ENCODE data around the gene RPL12.
"Not testable (repeated sequence)": the region's sequence is repeated elsewhere in the genome, so short reads cannot be mapped to it uniquely, and the experiment has no call there.

RPL12 gene

DNA sequence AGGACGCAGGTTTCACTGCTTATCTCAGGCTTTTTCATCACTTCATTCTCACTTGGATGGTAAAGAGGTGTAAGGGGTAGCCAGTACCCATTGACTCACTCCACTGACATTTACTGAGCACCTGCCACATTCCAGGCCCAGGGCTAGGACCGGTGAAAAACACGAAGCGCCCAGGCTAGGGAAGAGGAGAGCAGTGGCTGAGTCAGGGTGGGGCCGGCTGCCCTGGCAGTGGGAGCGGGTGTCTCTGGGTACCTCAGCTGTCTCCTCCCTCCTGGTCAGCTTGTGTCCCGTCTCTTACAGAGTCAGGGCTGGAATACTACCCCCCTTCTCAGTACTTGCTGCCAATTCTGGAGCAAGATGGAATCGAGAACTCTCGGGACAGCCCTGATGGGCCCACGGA lies 22.3 kb upstream of the RPL12 start:
- Histone ChIP-seq H3K4me3 (ENCODE audit: low read depth in 1 of 2, low read length in 2 of 2) (no peak overlapping the region), H3K4me1 (ENCODE audit: insufficient read depth, low read length) (no peaks in the 10 kb centered on the region), H3K9ac (ENCODE audit: low read depth, low read length) (no peak overlapping the region), H3K79me2 (ENCODE audit: insufficient read depth, low read length) (no peaks in the 10 kb centered on the region), H4K20me1 (ENCODE audit: insufficient read depth, low read length) (no peaks in the 10 kb centered on the region), H3K36me3 (ENCODE audit: insufficient read depth, low read length) (peaks cover 8% of the 10 kb centered on the region), H2AFZ (ENCODE audit: low read depth, low read length) (no peak overlapping the region), H3K27ac (ENCODE audit: low read length) (no peak overlapping the region), H3K9me3 (ENCODE audit: insufficient read depth, low read length, severe bottlenecking) (no peaks in the 10 kb centered on the region), H3K4me2 (ENCODE audit: insufficient read depth, low read length) (no peak overlapping the region), H3K27me3 (ENCODE audit: insufficient read depth, low read length, poor library complexity) (no peaks in the 10 kb centered on the region)
- no peak for ATAC-seq (ENCODE audit: insufficient read depth, low read depth)
- no peak for DNase-seq
- TF ChIP-seq EZH2 (IDR thresholded peaks at IDR 0.05; ENCODE audit: borderline replicate concordance, low read depth, low read length, severe bottlenecking) (no peak), CTCF (IDR thresholded peaks at IDR 0.05; ENCODE audit: borderline replicate concordance, extremely low read depth, low read length, poor library complexity, severe bottlenecking) (no peak)

GRCh38 chr9:127470662-127471061 lies 19.5 kb upstream of the RPL12 start:
- H3K4me2 ChIP-seq (ENCODE audit: insufficient read depth, low read length): no peak overlapping the region
- no peak overlapping the region for H2AFZ ChIP-seq (ENCODE audit: low read depth, low read length)
- H3K27me3 ChIP-seq (ENCODE audit: insufficient read depth, low read length, poor library complexity): no peaks in the 10 kb centered on the region
- no peaks in the 10 kb centered on the region for H3K4me1 ChIP-seq (ENCODE audit: insufficient read depth, low read length)
- ATAC-seq (ENCODE audit: insufficient read depth, low read depth) (no peak), DNase-seq (no peak)
- H3K36me3 ChIP-seq (ENCODE audit: insufficient read depth, low read length): peaks cover 8% of the 10 kb centered on the region; the same call in 1 of the 2 replicates
- no peaks in the 10 kb centered on the region for H3K79me2 ChIP-seq (ENCODE audit: insufficient read depth, low read length)
- H3K9me3 ChIP-seq (ENCODE audit: insufficient read depth, low read length, severe bottlenecking): no peaks in the 10 kb centered on the region
- H3K27ac ChIP-seq (ENCODE audit: low read length): no peak overlapping the region
- H3K9ac ChIP-seq (ENCODE audit: low read depth, low read length): no peak overlapping the region
- TF ChIP-seq CTCF (IDR thresholded peaks at IDR 0.05; ENCODE audit: borderline replicate concordance, extremely low read depth, low read length, poor library complexity, severe bottlenecking): no peak
- TF ChIP-seq EZH2 (IDR thresholded peaks at IDR 0.05; ENCODE audit: borderline replicate concordance, low read depth, low read length, severe bottlenecking): no peak
- no peak overlapping the region for H3K4me3 ChIP-seq (ENCODE audit: low read depth in 1 of 2, low read length in 2 of 2)
- H4K20me1 ChIP-seq (ENCODE audit: insufficient read depth, low read length): no peaks in the 10 kb centered on the region

DNA sequence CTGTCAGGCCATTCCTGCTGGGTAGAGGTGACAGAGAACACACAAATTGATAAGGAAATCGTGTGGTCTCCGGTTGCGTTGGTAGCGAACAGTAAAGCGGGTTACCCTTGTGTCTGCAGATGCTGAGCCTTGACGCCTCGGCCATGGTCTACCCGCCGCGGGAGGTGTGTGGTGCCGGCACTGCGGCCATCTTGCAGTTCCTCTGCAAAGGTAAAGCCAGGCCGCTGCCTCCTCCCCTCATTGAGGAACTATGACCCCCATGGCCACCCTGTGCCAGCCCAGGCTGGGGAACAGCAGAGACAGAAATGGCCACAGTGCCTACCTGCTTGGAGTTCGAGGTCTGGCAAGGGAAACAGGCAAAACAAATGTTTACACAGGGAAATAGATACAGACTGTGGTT lies 16.4 kb upstream of the RPL12 start:
- Histone ChIP-seq H2AFZ (ENCODE audit: low read depth, low read length) (no peak overlapping the region), H3K27me3 (ENCODE audit: insufficient read depth, low read length, poor library complexity) (no peaks in the 10 kb centered on the region), H3K27ac (ENCODE audit: low read length) (no peak overlapping the region), H3K9ac (ENCODE audit: low read depth, low read length) (no peak overlapping the region), H3K4me2 (ENCODE audit: insufficient read depth, low read length) (no peak overlapping the region), H3K4me1 (ENCODE audit: insufficient read depth, low read length) (no peaks in the 10 kb centered on the region), H3K79me2 (ENCODE audit: insufficient read depth, low read length) (no peaks in the 10 kb centered on the region), H3K9me3 (ENCODE audit: insufficient read depth, low read length, severe bottlenecking) (no peaks in the 10 kb centered on the region), H4K20me1 (ENCODE audit: insufficient read depth, low read length) (no peaks in the 10 kb centered on the region), H3K4me3 (ENCODE audit: low read depth in 1 of 2, low read length in 2 of 2) (no peak overlapping the region), H3K36me3 (ENCODE audit: insufficient read depth, low read length) (peaks cover 8% of the 10 kb centered on the region; the same call in 1 of the 2 replicates)
- TF ChIP-seq CTCF (IDR thresholded peaks at IDR 0.05; ENCODE audit: borderline replicate concordance, extremely low read depth, low read length, poor library complexity, severe bottlenecking): no peak
- DNase-seq (no peak), ATAC-seq (ENCODE audit: insufficient read depth, low read depth) (no peak)

DNA sequence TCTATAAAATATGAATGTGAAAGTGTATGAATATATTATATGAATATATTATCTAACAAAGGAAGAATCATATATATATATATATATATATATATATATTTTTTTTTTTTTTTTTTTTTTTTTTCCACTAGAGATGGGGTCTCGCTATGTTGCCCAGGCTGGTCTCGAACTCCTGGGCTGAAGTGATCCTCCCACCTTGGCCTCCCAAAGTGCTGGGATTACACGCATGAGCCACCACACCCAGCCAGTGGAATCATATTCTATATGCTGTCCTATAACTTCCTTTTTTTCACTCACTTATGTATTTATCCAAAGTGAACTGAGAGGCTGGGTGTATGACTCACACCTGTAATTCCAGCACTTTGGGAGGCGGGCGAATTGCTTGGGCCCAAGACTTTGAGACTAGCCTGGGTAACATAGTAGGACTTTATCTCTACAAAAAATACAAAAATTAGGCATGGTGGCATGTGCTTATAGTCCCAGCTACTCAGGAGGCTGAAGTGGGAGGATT lies 15.3 kb upstream of the RPL12 start:
- H3K79me2 ChIP-seq (ENCODE audit: insufficient read depth, low read length): not testable (repeated sequence)

More for the DNA sequence above, 15.3 kb upstream of the RPL12 start:
- DNase-seq; H3K27ac ChIP-seq (ENCODE audit: low read length); H3K9ac ChIP-seq (ENCODE audit: low read depth, low read length); H3K4me1 ChIP-seq (ENCODE audit: insufficient read depth, low read length); H3K27me3 ChIP-seq (ENCODE audit: insufficient read depth, low read length, poor library complexity); H3K4me3 ChIP-seq (ENCODE audit: low read depth in 1 of 2, low read length in 2 of 2); H2AFZ ChIP-seq (ENCODE audit: low read depth, low read length); H3K4me2 ChIP-seq (ENCODE audit: insufficient read depth, low read length); H4K20me1 ChIP-seq (ENCODE audit: insufficient read depth, low read length); H3K9me3 ChIP-seq (ENCODE audit: insufficient read depth, low read length, severe bottlenecking); ATAC-seq (ENCODE audit: insufficient read depth, low read depth): not testable (repeated sequence)
- H3K36me3 ChIP-seq (ENCODE audit: insufficient read depth, low read length): peaks cover 16% of the 10 kb centered on the region; the same call in 1 of the 2 replicates
